SK-N-SH treated with all-trans-retinoic acid at 6 μM for 48 hours (cell line): ENCODE measurements around the gene OBSCN.

Experiments used
- ATAC-seq: fragments of 200-7000 bp; cut with Tn5 transposase; 3 replicates; pipeline ENCODE4 v1.9.1; 2020; ENCODE audit warnings: mild to moderate bottlenecking, moderate library complexity
- ARNTL ChIP-seq: fragments of 450-650 bp; formaldehyde crosslinking; IDR thresholded peaks from 2 replicates; pipeline ENCODE4 v1.5.0; 2020; ENCODE audit warnings: low read depth, mild to moderate bottlenecking, moderate library complexity, borderline replicate concordance
- BACH2 ChIP-seq: fragments of 250-450 bp; sonication (Bioruptor Pico); IDR thresholded peaks from 2 replicates; pipeline ENCODE4 v1.9.0; 2021; ENCODE audit warnings: mild to moderate bottlenecking, borderline replicate concordance
- CSDC2 ChIP-seq: fragments of 250-450 bp; sonication (Bioruptor Pico); IDR thresholded peaks from 2 replicates; pipeline ENCODE4 v1.5.0; 2020; ENCODE audit warnings: mild to moderate bottlenecking, moderate library complexity
- ESRRG ChIP-seq: fragments of 250-450 bp; sonication (Bioruptor Pico); IDR thresholded peaks from 2 replicates; pipeline ENCODE4 v1.6.1; 2021; ENCODE audit warnings: mild to moderate bottlenecking
- GLIS3 ChIP-seq: fragments of 250-450 bp; sonication (Bioruptor Pico); IDR thresholded peaks from 2 replicates; pipeline ENCODE4 v1.5.0; 2020; ENCODE audit warnings: mild to moderate bottlenecking, moderate library complexity
- ISL1 ChIP-seq: fragments of 250-450 bp; sonication (Bioruptor Pico); IDR thresholded peaks from 2 replicates; pipeline ENCODE4 v2.1.2; 2022; ENCODE audit warnings: mild to moderate bottlenecking, moderate library complexity
- OSR1 ChIP-seq: fragments of 250-450 bp; sonication (Bioruptor Pico); IDR thresholded peaks from 2 replicates; pipeline ENCODE4 v1.8.0; 2022; ENCODE audit warnings: moderate library complexity, mild to moderate bottlenecking, inconsistent platforms
- PPARA ChIP-seq: fragments of 250-450 bp; sonication (Bioruptor Pico); IDR thresholded peaks from 2 replicates; pipeline ENCODE4 v1.5.0; 2020; ENCODE audit warnings: mild to moderate bottlenecking, borderline replicate concordance
- SNAI2 ChIP-seq: fragments of 250-450 bp; sonication (Bioruptor Pico); IDR thresholded peaks from 2 replicates; pipeline ENCODE4 v1.5.0; 2020; ENCODE audit warnings: mild to moderate bottlenecking, moderate library complexity
- TCF4 ChIP-seq: fragments of 250-450 bp; sonication (Bioruptor Pico); IDR thresholded peaks from 2 replicates; pipeline ENCODE4 v1.8.0; 2021; ENCODE audit warnings: mild to moderate bottlenecking, moderate library complexity, borderline replicate concordance
- TOX ChIP-seq: fragments of 250-450 bp; sonication (Bioruptor Pico); IDR thresholded peaks from 2 replicates; pipeline ENCODE4 v1.8.0; 2021; ENCODE audit warnings: mild to moderate bottlenecking, moderate library complexity, borderline replicate concordance
- ZC3H10 ChIP-seq: fragments of 250-450 bp; sonication (Bioruptor Pico); IDR thresholded peaks from 2 replicates; pipeline ENCODE4 v1.5.1; 2021; ENCODE audit warnings: mild to moderate bottlenecking, moderate library complexity
- ZFP3 ChIP-seq: fragments of 250-450 bp; sonication (Bioruptor Pico); IDR thresholded peaks from 2 replicates; pipeline ENCODE4 v1.5.0; 2020; ENCODE audit warnings: mild to moderate bottlenecking, moderate library complexity
- ZFP30 ChIP-seq: fragments of 450-650 bp; formaldehyde crosslinking; IDR thresholded peaks from 2 replicates; pipeline ENCODE4 v1.5.0; 2022; ENCODE audit warnings: mild to moderate bottlenecking, moderate library complexity
- ZNF565 ChIP-seq: fragments of 450-650 bp; formaldehyde crosslinking; conservative IDR thresholded peaks from 2 replicates; pipeline ENCODE4 v1.5.0; 2020; ENCODE audit warnings: low read depth, mild to moderate bottlenecking, moderate library complexity
- ZNF70 ChIP-seq: fragments of 450-650 bp; formaldehyde crosslinking; IDR thresholded peaks from 2 replicates; pipeline ENCODE4 v1.5.0; 2020; ENCODE audit warnings: mild to moderate bottlenecking, moderate library complexity
- TF ChIP-seq, protein P1 (sequence below): fragments of 250-450 bp; sonication (Bioruptor Pico); IDR thresholded peaks from 2 replicates; pipeline ENCODE4 v1.5.1; 2021; ENCODE audit warnings: mild to moderate bottlenecking, moderate library complexity
- TF ChIP-seq, protein P2 (sequence below): fragments of 250-450 bp; sonication (Bioruptor Pico); IDR thresholded peaks from 2 replicates; pipeline ENCODE4 v1.5.0; 2020; ENCODE audit warnings: mild to moderate bottlenecking, moderate library complexity
- TF ChIP-seq, protein P3 (sequence below): fragments of 250-450 bp; sonication (Bioruptor Pico); IDR thresholded peaks from 2 replicates; pipeline ENCODE4 v1.8.0; 2020; ENCODE audit warnings: mild to moderate bottlenecking, moderate library complexity, borderline replicate concordance
- TF ChIP-seq, protein P4 (sequence below): fragments of 250-450 bp; sonication (Bioruptor Pico); IDR thresholded peaks from 2 replicates; pipeline ENCODE4 v1.8.0; 2021; ENCODE audit warnings: low read depth, mild to moderate bottlenecking, moderate library complexity, borderline replicate concordance
- TF ChIP-seq, protein P5 (sequence below): fragments of 250-450 bp; sonication (Bioruptor Pico); IDR thresholded peaks from 2 replicates; pipeline ENCODE4 v1.5.1; 2020; ENCODE audit warnings: low read depth, mild to moderate bottlenecking, moderate library complexity

The OBSCN gene

DNA sequence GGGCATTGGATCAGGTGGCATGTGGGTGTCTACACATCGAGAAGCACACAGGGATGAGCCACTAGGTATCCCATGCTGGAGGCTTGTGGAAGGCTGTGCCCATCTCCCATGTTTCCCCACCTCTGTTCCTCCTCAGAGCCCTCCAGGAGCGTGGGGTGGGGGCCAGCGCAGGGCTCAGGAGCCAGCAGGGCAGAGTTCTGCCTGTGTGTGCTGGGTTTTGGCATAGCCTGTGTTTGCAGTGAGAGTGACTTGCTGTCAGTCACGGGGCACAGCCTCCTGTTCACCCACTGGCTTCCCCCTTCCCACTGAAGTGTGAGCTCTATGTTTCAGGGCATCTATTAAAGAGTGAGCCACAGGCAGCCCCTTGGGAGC is 31.8 kb upstream of the OBSCN start:
- TF ChIP-seq ZNF70 (CRISPR knock-in tag) (no peak), PPARA (no peak), OSR1 (CRISPR knock-in tag) (no peak), CSDC2 (CRISPR knock-in tag) (no peak), ZFP3 (no peak), ZC3H10 (no peak), ZFP30 (CRISPR knock-in tag) (no peak), BACH2 (CRISPR knock-in tag) (no peak), GLIS3 (CRISPR knock-in tag) (no peak), ESRRG (no peak), TOX (no peak)
- TF ChIP-seq, protein P1, sequence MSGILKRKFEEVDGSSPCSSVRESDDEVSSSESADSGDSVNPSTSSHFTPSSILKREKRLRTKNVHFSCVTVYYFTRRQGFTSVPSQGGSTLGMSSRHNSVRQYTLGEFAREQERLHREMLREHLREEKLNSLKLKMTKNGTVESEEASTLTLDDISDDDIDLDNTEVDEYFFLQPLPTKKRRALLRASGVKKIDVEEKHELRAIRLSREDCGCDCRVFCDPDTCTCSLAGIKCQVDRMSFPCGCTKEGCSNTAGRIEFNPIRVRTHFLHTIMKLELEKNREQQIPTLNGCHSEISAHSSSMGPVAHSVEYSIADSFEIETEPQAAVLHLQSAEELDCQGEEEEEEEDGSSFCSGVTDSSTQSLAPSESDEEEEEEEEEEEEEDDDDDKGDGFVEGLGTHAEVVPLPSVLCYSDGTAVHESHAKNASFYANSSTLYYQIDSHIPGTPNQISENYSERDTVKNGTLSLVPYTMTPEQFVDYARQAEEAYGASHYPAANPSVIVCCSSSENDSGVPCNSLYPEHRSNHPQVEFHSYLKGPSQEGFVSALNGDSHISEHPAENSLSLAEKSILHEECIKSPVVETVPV: no peak
- TF ChIP-seq, protein P2, sequence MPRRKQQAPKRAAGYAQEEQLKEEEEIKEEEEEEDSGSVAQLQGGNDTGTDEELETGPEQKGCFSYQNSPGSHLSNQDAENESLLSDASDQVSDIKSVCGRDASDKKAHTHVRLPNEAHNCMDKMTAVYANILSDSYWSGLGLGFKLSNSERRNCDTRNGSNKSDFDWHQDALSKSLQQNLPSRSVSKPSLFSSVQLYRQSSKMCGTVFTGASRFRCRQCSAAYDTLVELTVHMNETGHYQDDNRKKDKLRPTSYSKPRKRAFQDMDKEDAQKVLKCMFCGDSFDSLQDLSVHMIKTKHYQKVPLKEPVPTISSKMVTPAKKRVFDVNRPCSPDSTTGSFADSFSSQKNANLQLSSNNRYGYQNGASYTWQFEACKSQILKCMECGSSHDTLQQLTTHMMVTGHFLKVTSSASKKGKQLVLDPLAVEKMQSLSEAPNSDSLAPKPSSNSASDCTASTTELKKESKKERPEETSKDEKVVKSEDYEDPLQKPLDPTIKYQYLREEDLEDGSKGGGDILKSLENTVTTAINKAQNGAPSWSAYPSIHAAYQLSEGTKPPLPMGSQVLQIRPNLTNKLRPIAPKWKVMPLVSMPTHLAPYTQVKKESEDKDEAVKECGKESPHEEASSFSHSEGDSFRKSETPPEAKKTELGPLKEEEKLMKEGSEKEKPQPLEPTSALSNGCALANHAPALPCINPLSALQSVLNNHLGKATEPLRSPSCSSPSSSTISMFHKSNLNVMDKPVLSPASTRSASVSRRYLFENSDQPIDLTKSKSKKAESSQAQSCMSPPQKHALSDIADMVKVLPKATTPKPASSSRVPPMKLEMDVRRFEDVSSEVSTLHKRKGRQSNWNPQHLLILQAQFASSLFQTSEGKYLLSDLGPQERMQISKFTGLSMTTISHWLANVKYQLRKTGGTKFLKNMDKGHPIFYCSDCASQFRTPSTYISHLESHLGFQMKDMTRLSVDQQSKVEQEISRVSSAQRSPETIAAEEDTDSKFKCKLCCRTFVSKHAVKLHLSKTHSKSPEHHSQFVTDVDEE (CRISPR knock-in tag): no peak
- TF ChIP-seq, protein P3, sequence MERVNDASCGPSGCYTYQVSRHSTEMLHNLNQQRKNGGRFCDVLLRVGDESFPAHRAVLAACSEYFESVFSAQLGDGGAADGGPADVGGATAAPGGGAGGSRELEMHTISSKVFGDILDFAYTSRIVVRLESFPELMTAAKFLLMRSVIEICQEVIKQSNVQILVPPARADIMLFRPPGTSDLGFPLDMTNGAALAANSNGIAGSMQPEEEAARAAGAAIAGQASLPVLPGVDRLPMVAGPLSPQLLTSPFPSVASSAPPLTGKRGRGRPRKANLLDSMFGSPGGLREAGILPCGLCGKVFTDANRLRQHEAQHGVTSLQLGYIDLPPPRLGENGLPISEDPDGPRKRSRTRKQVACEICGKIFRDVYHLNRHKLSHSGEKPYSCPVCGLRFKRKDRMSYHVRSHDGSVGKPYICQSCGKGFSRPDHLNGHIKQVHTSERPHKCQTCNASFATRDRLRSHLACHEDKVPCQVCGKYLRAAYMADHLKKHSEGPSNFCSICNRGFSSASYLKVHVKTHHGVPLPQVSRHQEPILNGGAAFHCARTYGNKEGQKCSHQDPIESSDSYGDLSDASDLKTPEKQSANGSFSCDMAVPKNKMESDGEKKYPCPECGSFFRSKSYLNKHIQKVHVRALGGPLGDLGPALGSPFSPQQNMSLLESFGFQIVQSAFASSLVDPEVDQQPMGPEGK (CRISPR knock-in tag): no peak
- TF ChIP-seq, all 23 proteins: peak for 0
- ATAC-seq: no peak

DNA sequence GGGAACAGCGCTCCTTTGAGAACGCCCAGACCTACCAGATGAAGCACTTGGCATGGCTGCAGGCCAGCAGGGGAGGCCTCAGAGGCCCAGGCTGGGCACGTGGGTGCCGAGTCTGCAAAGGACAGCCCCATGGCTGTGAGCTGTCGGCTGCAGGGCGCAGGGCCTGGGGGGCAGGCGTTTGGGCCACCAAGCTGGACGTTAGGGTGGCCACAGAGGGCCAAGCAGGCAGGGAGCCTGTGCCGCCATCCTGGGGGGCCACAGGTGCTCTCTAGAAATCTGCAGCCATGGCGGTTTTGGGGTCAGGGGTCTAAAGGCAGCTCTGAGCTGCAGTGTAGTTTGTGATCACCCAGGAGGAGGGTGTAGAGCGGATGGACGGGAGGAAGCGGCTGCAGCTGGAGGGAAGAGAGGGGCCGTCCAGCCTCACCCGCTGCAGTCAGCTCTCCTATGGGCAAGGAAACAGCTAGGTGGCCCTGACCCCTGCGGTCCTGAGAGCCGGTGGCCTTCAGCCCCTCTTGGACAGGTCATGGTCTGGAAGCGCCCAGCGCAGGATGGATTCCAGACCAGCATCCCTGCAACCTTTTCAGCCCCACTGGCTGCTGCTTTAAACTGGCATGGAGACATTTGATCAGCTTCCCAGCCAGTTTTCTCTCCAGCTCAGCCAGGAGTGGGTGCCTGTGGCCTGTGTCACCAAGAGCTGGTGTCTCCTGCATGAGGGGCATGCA is 31.2 kb upstream of the OBSCN start:
- no peak for ATAC-seq
- TF ChIP-seq, protein P3 (CRISPR knock-in tag): no peak
- TF ChIP-seq, protein P2 (CRISPR knock-in tag): no peak
- TF ChIP-seq TOX: no peak
- TF ChIP-seq, protein P4, sequence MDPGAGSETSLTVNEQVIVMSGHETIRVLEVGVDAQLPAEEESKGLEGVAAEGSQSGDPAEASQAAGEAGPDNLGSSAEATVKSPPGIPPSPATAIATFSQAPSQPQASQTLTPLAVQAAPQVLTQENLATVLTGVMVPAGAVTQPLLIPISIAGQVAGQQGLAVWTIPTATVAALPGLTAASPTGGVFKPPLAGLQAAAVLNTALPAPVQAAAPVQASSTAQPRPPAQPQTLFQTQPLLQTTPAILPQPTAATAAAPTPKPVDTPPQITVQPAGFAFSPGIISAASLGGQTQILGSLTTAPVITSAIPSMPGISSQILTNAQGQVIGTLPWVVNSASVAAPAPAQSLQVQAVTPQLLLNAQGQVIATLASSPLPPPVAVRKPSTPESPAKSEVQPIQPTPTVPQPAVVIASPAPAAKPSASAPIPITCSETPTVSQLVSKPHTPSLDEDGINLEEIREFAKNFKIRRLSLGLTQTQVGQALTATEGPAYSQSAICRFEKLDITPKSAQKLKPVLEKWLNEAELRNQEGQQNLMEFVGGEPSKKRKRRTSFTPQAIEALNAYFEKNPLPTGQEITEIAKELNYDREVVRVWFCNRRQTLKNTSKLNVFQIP: no peak
- TF ChIP-seq ISL1 (CRISPR knock-in tag): no peak
- TF ChIP-seq, protein P5, sequence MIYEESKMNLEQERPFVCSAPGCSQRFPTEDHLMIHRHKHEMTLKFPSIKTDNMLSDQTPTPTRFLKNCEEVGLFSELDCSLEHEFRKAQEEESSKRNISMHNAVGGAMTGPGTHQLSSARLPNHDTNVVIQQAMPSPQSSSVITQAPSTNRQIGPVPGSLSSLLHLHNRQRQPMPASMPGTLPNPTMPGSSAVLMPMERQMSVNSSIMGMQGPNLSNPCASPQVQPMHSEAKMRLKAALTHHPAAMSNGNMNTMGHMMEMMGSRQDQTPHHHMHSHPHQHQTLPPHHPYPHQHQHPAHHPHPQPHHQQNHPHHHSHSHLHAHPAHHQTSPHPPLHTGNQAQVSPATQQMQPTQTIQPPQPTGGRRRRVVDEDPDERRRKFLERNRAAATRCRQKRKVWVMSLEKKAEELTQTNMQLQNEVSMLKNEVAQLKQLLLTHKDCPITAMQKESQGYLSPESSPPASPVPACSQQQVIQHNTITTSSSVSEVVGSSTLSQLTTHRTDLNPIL (CRISPR knock-in tag): no peak
- TF ChIP-seq ZFP30 (CRISPR knock-in tag): no peak
- TF ChIP-seq TCF4: no peak
- no peak for TF ChIP-seq PPARA
- no peak for TF ChIP-seq CSDC2 (CRISPR knock-in tag)
- TF ChIP-seq GLIS3 (CRISPR knock-in tag): no peak
- TF ChIP-seq, protein P1: no peak
- TF ChIP-seq OSR1 (CRISPR knock-in tag): no peak
- no peak for TF ChIP-seq ZC3H10
- TF ChIP-seq ZNF565 (CRISPR knock-in tag): no peak
- no peak for TF ChIP-seq ESRRG
- TF ChIP-seq BACH2 (CRISPR knock-in tag): no peak
- no peak for TF ChIP-seq ARNTL
- no peak for TF ChIP-seq SNAI2
